ENCODE data around the gene CENPX. TPM values are rescaled to one million over a fixed set of nuclear protein-coding genes. Genes with fewer than 3 reads are reported as not detected.
A peak's percentile ranks its signal among the peaks of the same experiment; 100 is the strongest.

Gene CENPX
- total RNA-seq, 1 experiment from 2014 or later = 77.9 TPM

- H3K4me1 ChIP-seq (ENCODE audit: insufficient read depth, low read length) = no peaks in the 10 kb centered on the region
- H2BK120ac ChIP-seq (ENCODE audit: low read depth, low read length, poor library complexity, severe bottlenecking) = no peak overlapping the region
- Mint-ChIP-seq H3K27ac (0 out of 7 replicates have a peak overlapping the region, but pooled peaks of 1 of the 3 experiments have one; percentile 28), H3K4me3 (no peak overlapping the region), H3K36me3 (ENCODE audit: insufficient read depth in 1 of 3, low read depth in 3 of 3) (peaks cover 2 to 8% (median 3%) of the 10 kb centered on the region in 3 experiments; a peak in 4 of 7 replicates), H3K9me3 (no peaks in the 10 kb centered on the region), H3K27me3 (ENCODE audit: low read depth) (no peaks in the 10 kb centered on the region), H3K4me1 (peaks cover 7 to 10% of the 10 kb centered on the region in 2 experiments)
- H2AK5ac ChIP-seq (ENCODE audit: insufficient read length, low read length) = no peak overlapping the region
- no peak for TF ChIP-seq CTCF (conservative IDR thresholded peaks at IDR 0.05)
- peaks cover 5% of the 10 kb centered on the region for H3K79me1 ChIP-seq (ENCODE audit: insufficient read depth, low read depth, low read length, poor library complexity, severe bottlenecking)
- H4K5ac ChIP-seq (ENCODE audit: insufficient read length, low read depth, low read length) = no peak overlapping the region
- no peak overlapping the region for H3K14ac ChIP-seq (ENCODE audit: insufficient read depth, low read length)
- H3K4me2 ChIP-seq (ENCODE audit: insufficient read depth, insufficient read length, low read length) = no peak overlapping the region
- no peak overlapping the region for H3K4ac ChIP-seq (ENCODE audit: low read depth, low read length)
- H3K56ac ChIP-seq (ENCODE audit: insufficient read length, low read depth, low read length) = no peak overlapping the region
- H3K9me3 ChIP-seq (ENCODE audit: control insufficient read depth, low read depth, low read length) = no peaks in the 10 kb centered on the region
- no peak overlapping the region for H3T11ph ChIP-seq (ENCODE audit: low read length)
- no CpG with 5 or more reads among the region's 19 CpGs for WGBS (ENCODE audit: extremely low coverage, insufficient read length, low lambda C conversion rate)
- H3K27ac ChIP-seq (ENCODE audit: insufficient read length, low read depth, low read length) = no peak overlapping the region
- no peak overlapping the region for H2BK15ac ChIP-seq (ENCODE audit: low read depth, low read length)
- H2AFZ ChIP-seq (ENCODE audit: low read length) = no peak overlapping the region
- no peak overlapping the region for H2BK12ac ChIP-seq (ENCODE audit: insufficient read length, low read depth, low read length)
- H3K79me2 ChIP-seq (ENCODE audit: insufficient read depth, low read length) = no peaks in the 10 kb centered on the region
- H2BK5ac ChIP-seq (ENCODE audit: insufficient read length, low read length) = no peak overlapping the region
- H4K91ac ChIP-seq (ENCODE audit: insufficient read length, low read depth, low read length) = no peak overlapping the region
- H3K23me2 ChIP-seq (ENCODE audit: insufficient read length, low read depth, low read length, poor library complexity, severe bottlenecking) = peaks cover 5% of the 10 kb centered on the region
- no peak overlapping the region for H2BK20ac ChIP-seq (ENCODE audit: low read depth, low read length, poor library complexity, severe bottlenecking)
- H4K20me1 ChIP-seq (ENCODE audit: control insufficient read depth, insufficient read depth, insufficient read length) = no peaks in the 10 kb centered on the region
- H4K8ac ChIP-seq (replicated peaks; ENCODE audit: insufficient read length, low read depth, low read length) = no peak overlapping the region
- no peak overlapping the region for H3K23ac ChIP-seq (ENCODE audit: insufficient read length, low read depth, low read length)
- H3K27me3 ChIP-seq (ENCODE audit: insufficient read depth, low read length) = no peaks in the 10 kb centered on the region
- DNase-seq = no peak
- no peak overlapping the region for H3K9ac ChIP-seq (ENCODE audit: extremely low read depth, insufficient read length, low read length)
- H3K18ac ChIP-seq (ENCODE audit: insufficient read length, low read depth, low read length) = no peak overlapping the region
Observed at GRCh38 chr17:82018152-82018988, 4.3 kb downstream of the CENPX start.

All from H9 (cell line).